Measurements from ENCODE around the gene YOD1. TPM values are rescaled to one million over a fixed set of nuclear protein-coding genes. Genes with fewer than 3 reads are reported as not detected.

The YOD1 gene
- total RNA-seq, 1 donor from 2014 or later: 7.9 TPM

DNA sequence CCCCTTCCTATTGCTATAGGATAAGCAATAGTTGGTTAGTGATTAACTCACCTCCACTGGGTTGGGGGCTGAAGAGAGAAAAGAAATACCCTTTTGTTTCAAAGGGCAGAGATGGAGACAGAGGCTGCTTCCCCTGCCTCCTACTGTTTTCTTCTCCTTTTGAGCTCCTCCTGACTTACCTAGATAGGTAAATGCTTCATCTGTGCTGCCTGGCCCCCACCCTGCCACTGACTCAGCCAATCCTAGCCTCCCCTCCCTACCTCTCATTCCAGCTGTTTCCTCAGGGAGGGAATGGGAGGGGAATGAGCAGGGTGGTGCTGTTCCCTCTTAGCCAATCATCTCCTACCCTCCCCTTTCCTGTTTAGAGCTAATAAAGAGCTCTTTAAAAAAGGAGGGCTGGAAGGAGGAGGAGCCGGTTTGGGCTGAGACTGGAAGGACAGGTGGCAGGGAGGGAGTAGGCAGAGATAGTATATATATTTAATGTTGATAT lies 18.4 kb downstream of the YOD1 start, which contains the start of gene C1orf116:
C1orf116 (minus strand) TSS at position 229 of the 490 bp plus-strand sequence. CDS start 5,158 bp downstream, outside the sequence.
- intact Hi-C loops (cut with DNase I): no loop called here
- ATAC-seq: peak; percentile 95 to 97
- Histone ChIP-seq H3K4me1 (no peaks in the 10 kb centered on the region), H3K4me3 (peak within 1 kb of the TSS; percentile 53), H3K9me3 (no peaks in the 10 kb centered on the region), H3K27ac (peak within 1 kb of the TSS; percentile 85), H3K36me3 (no peaks in the 10 kb centered on the region), H3K27me3 (ENCODE audit: low read depth) (no peaks in the 10 kb centered on the region)
- peak; percentile 79 for DNase-seq
- TF ChIP-seq, protein P1, sequence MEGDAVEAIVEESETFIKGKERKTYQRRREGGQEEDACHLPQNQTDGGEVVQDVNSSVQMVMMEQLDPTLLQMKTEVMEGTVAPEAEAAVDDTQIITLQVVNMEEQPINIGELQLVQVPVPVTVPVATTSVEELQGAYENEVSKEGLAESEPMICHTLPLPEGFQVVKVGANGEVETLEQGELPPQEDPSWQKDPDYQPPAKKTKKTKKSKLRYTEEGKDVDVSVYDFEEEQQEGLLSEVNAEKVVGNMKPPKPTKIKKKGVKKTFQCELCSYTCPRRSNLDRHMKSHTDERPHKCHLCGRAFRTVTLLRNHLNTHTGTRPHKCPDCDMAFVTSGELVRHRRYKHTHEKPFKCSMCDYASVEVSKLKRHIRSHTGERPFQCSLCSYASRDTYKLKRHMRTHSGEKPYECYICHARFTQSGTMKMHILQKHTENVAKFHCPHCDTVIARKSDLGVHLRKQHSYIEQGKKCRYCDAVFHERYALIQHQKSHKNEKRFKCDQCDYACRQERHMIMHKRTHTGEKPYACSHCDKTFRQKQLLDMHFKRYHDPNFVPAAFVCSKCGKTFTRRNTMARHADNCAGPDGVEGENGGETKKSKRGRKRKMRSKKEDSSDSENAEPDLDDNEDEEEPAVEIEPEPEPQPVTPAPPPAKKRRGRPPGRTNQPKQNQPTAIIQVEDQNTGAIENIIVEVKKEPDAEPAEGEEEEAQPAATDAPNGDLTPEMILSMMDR (IDR thresholded peaks at IDR 0.05): no peak

GRCh38 chr1:207031632-207032264 lies 19.3 kb downstream of the YOD1 start:
- ATAC-seq: peak in 1 of 2 donors; percentile 49
- DNase-seq: no peak
- Histone ChIP-seq H3K27me3 (ENCODE audit: low read depth) (no peaks in the 10 kb centered on the region), H3K36me3 (no peaks in the 10 kb centered on the region), H3K4me1 (peaks cover under 1% of the 10 kb centered on the region), H3K4me3 (peak overlapping the region; percentile 53), H3K27ac (peak overlapping the region; percentile 85), H3K9me3 (no peaks in the 10 kb centered on the region)
- intact Hi-C loops (cut with DNase I): no loop called here
- TF ChIP-seq, protein P1 (IDR thresholded peaks at IDR 0.05): no peak

DNA sequence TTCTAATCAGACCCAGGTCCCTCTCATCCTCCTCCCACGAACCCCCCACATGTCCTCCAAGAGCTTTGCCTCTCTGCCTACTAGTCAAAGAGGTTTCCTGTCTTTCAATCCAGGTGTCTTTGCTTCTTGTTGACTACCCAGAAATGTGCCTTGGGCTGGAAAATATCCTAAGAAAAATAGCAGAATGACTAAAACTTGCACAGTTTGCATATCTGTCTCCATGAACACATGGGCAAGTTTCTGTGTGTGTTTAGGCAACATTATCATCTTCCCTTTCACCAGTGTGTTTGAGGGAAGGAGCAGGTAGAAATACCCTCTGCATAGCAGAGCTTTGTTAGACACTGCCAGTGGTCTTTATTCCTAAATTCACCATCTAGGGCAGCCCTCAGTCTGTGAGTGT lies 20.0 kb downstream of the YOD1 start:
- Histone ChIP-seq H3K4me1 (peaks cover 8% of the 10 kb centered on the region), H3K36me3 (no peaks in the 10 kb centered on the region), H3K27me3 (ENCODE audit: low read depth) (no peaks in the 10 kb centered on the region), H3K9me3 (no peaks in the 10 kb centered on the region), H3K4me3 (peak overlapping the region; percentile 53), H3K27ac (peak overlapping the region; percentile 85)
- TF ChIP-seq, protein P1 (IDR thresholded peaks at IDR 0.05): no peak
- no peak for DNase-seq
- intact Hi-C loops (cut with DNase I): no loop called here
- ATAC-seq: no peak

GRCh38 chr1:207030522-207031009 lies 20.4 kb downstream of the YOD1 start:
- DNase-seq (no peak), ATAC-seq (peak; percentile 13 to 22)
- H3K27ac ChIP-seq: peak overlapping the region; percentile 85
- no peaks in the 10 kb centered on the region for H3K27me3 ChIP-seq (ENCODE audit: low read depth)
- no peaks in the 10 kb centered on the region for H3K9me3 ChIP-seq
- intact Hi-C loops (cut with DNase I): no loop called here
- no peaks in the 10 kb centered on the region for H3K36me3 ChIP-seq
- TF ChIP-seq, protein P1 (IDR thresholded peaks at IDR 0.05): no peak
- peaks cover 12% of the 10 kb centered on the region for H3K4me1 ChIP-seq
- peak overlapping the region; percentile 53 for H3K4me3 ChIP-seq

DNA sequence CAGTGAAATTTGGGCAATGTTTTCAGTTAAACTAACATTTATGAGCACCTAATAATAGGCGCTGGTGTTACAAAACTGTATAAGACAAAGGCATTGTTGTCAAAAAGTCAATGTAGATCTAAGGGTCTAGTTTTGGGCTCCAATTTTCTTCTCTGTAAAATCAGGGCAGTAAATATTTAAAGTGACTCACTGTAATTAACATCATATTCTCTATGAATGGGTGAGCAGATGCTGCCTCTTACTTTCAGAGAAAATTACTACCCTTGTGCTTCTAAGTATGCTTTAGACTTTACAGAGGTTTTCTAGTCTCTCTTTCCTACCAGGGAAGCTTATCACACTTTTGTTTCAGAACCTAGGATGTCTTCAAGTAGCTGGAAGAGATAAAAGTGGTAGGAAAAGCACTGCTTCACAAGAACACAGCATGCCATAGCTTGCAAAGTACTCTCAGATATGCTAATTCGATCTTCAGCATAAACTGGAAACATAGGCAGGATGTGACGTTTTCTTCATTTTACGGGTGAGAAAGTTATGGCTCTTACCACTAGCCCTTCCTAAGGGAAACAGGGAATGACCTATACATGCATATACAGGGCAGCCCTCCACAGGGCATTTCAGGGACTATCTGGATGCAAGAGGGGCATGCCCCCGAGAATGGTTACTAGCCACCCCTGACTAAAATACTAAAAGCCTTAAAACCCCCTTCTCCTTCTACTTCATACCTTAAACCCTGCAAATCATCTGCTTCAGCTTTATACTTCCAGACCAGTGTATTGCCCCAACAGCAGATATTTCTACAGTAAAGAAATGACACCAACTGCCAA lies 21.1 kb downstream of the YOD1 start:
- H3K9me3 ChIP-seq: no peaks in the 10 kb centered on the region
- no peaks in the 10 kb centered on the region for H3K36me3 ChIP-seq
- intact Hi-C loops (cut with DNase I): no loop called here
- DNase-seq (no peak), ATAC-seq (peak; percentile 3)
- H3K4me1 ChIP-seq: peaks cover 19% of the 10 kb centered on the region
- peak overlapping the region; percentile 85 for H3K27ac ChIP-seq
- H3K4me3 ChIP-seq: peak overlapping the region; percentile 53
- H3K27me3 ChIP-seq (ENCODE audit: low read depth): no peaks in the 10 kb centered on the region
- TF ChIP-seq, protein P1 (IDR thresholded peaks at IDR 0.05): no peak
